Natural killer cell (primary cell): ENCODE results near the gene ERFE. TPM values are rescaled to one million over a fixed set of nuclear protein-coding genes. Genes with fewer than 3 reads are reported as not detected.

ENCODE experiments used
- ATAC-seq, 3 donors: fragments of 150-1000 bp in 2 of 3; fragments of 200-7000 bp in 1 of 3; cut with Tn5 transposase; 1 replicate in 1 of 3; 2 replicates in 2 of 3; pipeline ENCODE4 v1.10.0; 2021; ENCODE audit warnings: mild to moderate bottlenecking in 2 of 3, moderate library complexity in 2 of 3
- DNase-seq, 2 donors: peaks; one replicate each; pipeline versions ENCODE4 v3.0.0 to v3.0.0-alpha.2; 2013 to 2021; ENCODE audit warnings: mixed read lengths in 1 of 2
- H3K27ac ChIP-seq: one replicate; pipeline ENCODE4 v1.5.1; 2013; ENCODE audit warnings: mild to moderate bottlenecking, low read length
- H3K27me3 ChIP-seq: one replicate; pipeline ENCODE4 v1.6.1; 2013; ENCODE audit warnings: low read length; ENCODE audit not compliant: control insufficient read depth, insufficient read depth
- H3K36me3 ChIP-seq: one replicate; pipeline ENCODE4 v1.6.1; 2013; ENCODE audit warnings: low read length; ENCODE audit not compliant: control insufficient read depth, insufficient read depth
- H3K4me1 ChIP-seq: one replicate; pipeline ENCODE4 v1.6.1; 2013; ENCODE audit warnings: low read length; ENCODE audit not compliant: control insufficient read depth, insufficient read depth
- H3K4me3 ChIP-seq: one replicate; pipeline ENCODE4 v1.5.1; 2013; ENCODE audit warnings: low read length
- H3K9me3 ChIP-seq: one replicate; pipeline ENCODE4 v1.6.1; 2013; ENCODE audit warnings: low read length; ENCODE audit not compliant: control insufficient read depth, insufficient read depth
- H3K27ac Mint-ChIP-seq, 2 donors: one replicate each; pipeline ENCODE4 v1.8.0; 2022; ENCODE audit warnings: mild to moderate bottlenecking in 2 of 2, mixed read lengths in 2 of 2, moderate library complexity in 1 of 2
- H3K27me3 Mint-ChIP-seq, 2 donors: one replicate each; pipeline ENCODE4 v1.8.0; 2022; ENCODE audit warnings: low read depth in 2 of 2, mixed read lengths in 2 of 2
- H3K36me3 Mint-ChIP-seq: one replicate; pipeline ENCODE4 v1.8.0; 2022; ENCODE audit warnings: mixed read lengths
- H3K4me1 Mint-ChIP-seq, 2 donors: one replicate each; pipeline ENCODE4 v1.8.0; 2022; ENCODE audit warnings: mixed read lengths in 2 of 2
- H3K4me3 Mint-ChIP-seq: one replicate; pipeline ENCODE4 v1.8.0; 2022; ENCODE audit warnings: mild to moderate bottlenecking, moderate library complexity, mixed read lengths
- H3K9me3 Mint-ChIP-seq, 2 donors: one replicate each; pipeline ENCODE4 v1.8.0; 2022; ENCODE audit warnings: mixed read lengths in 2 of 2
- CTCF ChIP-seq: fragments of 200-600 bp; IDR thresholded peaks from one replicate; pipeline ENCODE4 v1.8.0; 2022; ENCODE audit warnings: antibody characterized with exemption
- WGBS: methylation state at CpG from one replicate; pipeline ENCODE4 v1.1.7; 2013; ENCODE audit warnings: missing lambda C conversion rate; ENCODE audit not compliant: insufficient coverage; 5-methylcytosine and 5-hydroxymethylcytosine counted together
- intact Hi-C: fragments of 100-400 bp; cut with micrococcal nuclease; formaldehyde crosslinking; loops from one replicate; pipeline ENCODE4 v1.14.2; 2022
- total RNA-seq, 4 donors: library from RNA; stranded (reverse); fragments of 120-200 nt in 1 of 4; gene quantifications; one replicate each; pipeline versions ENCODE4 v1.2.3 to v1.2.4, GENCODE V29; 2013 to 2022

ERFE gene
- total RNA-seq, 3 donors from 2014 or later (not counting 1 experiment from before 2014, with no cell fraction given) = 0.33 to 4.8 (median 4.3) TPM

- H3K27me3 ChIP-seq = peaks cover 2% of the 10 kb centered on the region
- no peak overlapping the region for H3K4me3 ChIP-seq
- H3K4me1 ChIP-seq = peaks cover 9% of the 10 kb centered on the region
- TF ChIP-seq CTCF = no peak
- no peak overlapping the region for H3K27ac ChIP-seq
- intact Hi-C loops = loop anchor here (5.0 kb wide), 1 partner anchor 37 kb away; the partner anchor contains the start of gene ILKAP
- H3K27ac Mint-ChIP-seq = no peak overlapping the region
- H3K4me1 Mint-ChIP-seq = peaks cover 18 to 24% of the 10 kb centered on the region in 2 donors
- no peaks in the 10 kb centered on the region for H3K36me3 Mint-ChIP-seq
- H3K36me3 ChIP-seq = peaks cover 22% of the 10 kb centered on the region
- H3K4me3 Mint-ChIP-seq = peak overlapping the region; percentile 69
- H3K9me3 ChIP-seq = no peaks in the 10 kb centered on the region
- no peak for ATAC-seq
- peaks cover 0 to 5% of the 10 kb centered on the region in 2 donors for H3K27me3 Mint-ChIP-seq
- no peaks in the 10 kb centered on the region for H3K9me3 Mint-ChIP-seq
- WGBS = 92% methylated on average over 12 of the region's 12 CpGs
- DNase-seq = no peak
Measured at GRCh38 chr2:238165288-238165921, 6.6 kb downstream of the ERFE start.

GRCh38 chr2:238166391-238167343, 7.9 kb downstream of the ERFE start:
- 91% methylated on average over 24 of the region's 24 CpGs for WGBS

GRCh38 chr2:238167344-238167715, 8.6 kb downstream of the ERFE start:
- H3K4me1 ChIP-seq = peaks cover 16% of the 10 kb centered on the region
- H3K27me3 ChIP-seq = peaks cover 1% of the 10 kb centered on the region
- Mint-ChIP-seq H3K27me3 (peaks cover 0 to 5% of the 10 kb centered on the region in 2 donors), H3K4me3 (no peak overlapping the region), H3K9me3 (no peaks in the 10 kb centered on the region), H3K27ac (peak overlapping the region in 1 of 2 donors; percentile 93), H3K4me1 (peaks cover 28 to 41% of the 10 kb centered on the region in 2 donors), H3K36me3 (no peaks in the 10 kb centered on the region)
- DNase-seq = no peak
- H3K4me3 ChIP-seq = no peak overlapping the region
- no peaks in the 10 kb centered on the region for H3K9me3 ChIP-seq
- no peak for ATAC-seq
- no peak overlapping the region for H3K27ac ChIP-seq
- intact Hi-C loops = loop anchor here (5.0 kb wide), 1 partner anchor 35 kb away; the partner anchor contains the start of gene ILKAP
- TF ChIP-seq CTCF = no peak
- WGBS = 90% methylated on average over 7 of the region's 7 CpGs
- peaks cover 33% of the 10 kb centered on the region for H3K36me3 ChIP-seq

More at GRCh38 chr2:238166391-238167343, 7.9 kb downstream of the ERFE start:
- Mint-ChIP-seq H3K4me1 (peaks cover 21 to 34% of the 10 kb centered on the region in 2 donors), H3K9me3 (no peaks in the 10 kb centered on the region), H3K4me3 (no peak overlapping the region), H3K36me3 (no peaks in the 10 kb centered on the region), H3K27me3 (peaks cover 0 to 5% of the 10 kb centered on the region in 2 donors), H3K27ac (no peak overlapping the region)
- no peak for ATAC-seq
- intact Hi-C loops = loop anchor here (5.0 kb wide), 1 partner anchor 36 kb away; the partner anchor contains the start of gene ILKAP
- no peak for TF ChIP-seq CTCF
- H3K36me3 ChIP-seq = peaks cover 30% of the 10 kb centered on the region
- H3K27me3 ChIP-seq = peaks cover 2% of the 10 kb centered on the region
- no peak overlapping the region for H3K27ac ChIP-seq
- no peak overlapping the region for H3K4me3 ChIP-seq
- no peaks in the 10 kb centered on the region for H3K9me3 ChIP-seq
- DNase-seq = no peak
- peaks cover 14% of the 10 kb centered on the region for H3K4me1 ChIP-seq
